LNCAP (cell line): Measurements from ENCODE around the gene FCN1.

Source experiments
- CTCF ChIP-seq: fragments of 450-650 bp; IDR thresholded peaks from 2 replicates; pipeline ENCODE4 v1.5.1; 2017; ENCODE audit warnings: mild to moderate bottlenecking

Gene FCN1

GRCh38 chr9:134882204-134882785 is 35.4 kb downstream of the FCN1 start:
- TF ChIP-seq CTCF = no peak

- no peak for TF ChIP-seq CTCF
These were observed 36.4 kb downstream of the FCN1 start for GRCh38 chr9:134881313-134881670.

GRCh38 chr9:134880484-134881312 is 37.0 kb downstream of the FCN1 start, which contains the start of gene FCN2:
TSS of gene FCN2 (plus strand) at chr9:134880810. CDS start at chr9:134880822, 12 bp downstream.
- no peak for TF ChIP-seq CTCF

- TF ChIP-seq CTCF = no peak
These were observed 37.8 kb downstream of the FCN1 start for GRCh38 chr9:134879664-134880483.

GRCh38 chr9:134877541-134877940 is 40.2 kb downstream of the FCN1 start:
- no peak for TF ChIP-seq CTCF

- no peak for TF ChIP-seq CTCF
These were observed 42.3 kb downstream of the FCN1 start for GRCh38 chr9:134875371-134875770.

GRCh38 chr9:134872482-134873231 is 45.1 kb downstream of the FCN1 start:
- no peak for TF ChIP-seq CTCF
